Islet of Langerhans (tissue), 1 donor: Measurements from ENCODE around the gene AFF3.
"Not testable (repeated sequence)": the region's sequence is repeated elsewhere in the genome, so short reads cannot be mapped to it uniquely, and the experiment has no call there.

Experiments
- FAIRE-seq: peaks from one replicate; lab custom pipeline; 2011; peaks lifted over from hg19 to GRCh38; lab: Jason Lieb, UNC

The AFF3 gene

GRCh38 chr2:100106460-100106859 is 35.9 kb downstream of the AFF3 start:
- no peak for FAIRE-seq

- no peak for FAIRE-seq
Measured at GRCh38 chr2:100105678-100106054, 36.7 kb downstream of the AFF3 start.

GRCh38 chr2:100104718-100105677 is 37.4 kb downstream of the AFF3 start:
- FAIRE-seq, result no peak

- not testable (repeated sequence) for FAIRE-seq
Measured at GRCh38 chr2:100104265-100104664, 38.1 kb downstream of the AFF3 start.

GRCh38 chr2:100103527-100104252 is 38.7 kb downstream of the AFF3 start:
- not testable (repeated sequence) for FAIRE-seq

- FAIRE-seq, result not testable (repeated sequence)
Measured at GRCh38 chr2:100102466-100103180, 39.8 kb downstream of the AFF3 start.

GRCh38 chr2:100098855-100099254 is 43.5 kb downstream of the AFF3 start:
- FAIRE-seq, result not testable (repeated sequence)

GRCh38 chr2:100097611-100098294 is 44.6 kb downstream of the AFF3 start:
- not testable (repeated sequence) for FAIRE-seq

- FAIRE-seq, result not testable (repeated sequence)
Measured at GRCh38 chr2:100095845-100096244, 46.5 kb downstream of the AFF3 start.

GRCh38 chr2:100091807-100092206 is 50.6 kb downstream of the AFF3 start:
- FAIRE-seq, result not testable (repeated sequence)

- FAIRE-seq, result not testable (repeated sequence)
Measured at GRCh38 chr2:100085744-100086143, 56.6 kb downstream of the AFF3 start.

GRCh38 chr2:100083421-100084216 is 58.8 kb downstream of the AFF3 start:
- FAIRE-seq, result not testable (repeated sequence)

GRCh38 chr2:100082302-100082978 is 60.0 kb downstream of the AFF3 start:
- FAIRE-seq, result not testable (repeated sequence)

GRCh38 chr2:100077935-100078334 is 64.5 kb downstream of the AFF3 start:
- no peak for FAIRE-seq

GRCh38 chr2:100077456-100077855 is 64.9 kb downstream of the AFF3 start:
- no peak for FAIRE-seq

GRCh38 chr2:100075532-100075931 is 66.9 kb downstream of the AFF3 start:
- no peak for FAIRE-seq

GRCh38 chr2:100073110-100073509 is 69.3 kb downstream of the AFF3 start:
- no peak for FAIRE-seq

GRCh38 chr2:100072503-100072902 is 69.9 kb downstream of the AFF3 start:
- no peak for FAIRE-seq

- no peak for FAIRE-seq
Measured at GRCh38 chr2:100071335-100072043, 70.9 kb downstream of the AFF3 start.

GRCh38 chr2:100070078-100070477 is 72.3 kb downstream of the AFF3 start:
- no peak for FAIRE-seq
